Embryonic facial prominence (tissue), 1 donor: Measurements from ENCODE around the gene INF2.
"Not testable (repeated sequence)": the region's sequence is repeated elsewhere in the genome, so short reads cannot be mapped to it uniquely, and the experiment has no call there.

Source experiments
- DNase-seq: peaks from one replicate; pipeline ENCODE4 v3.0.0-alpha.2; 2016; ENCODE audit errors: extremely low spot score

INF2 gene

DNA sequence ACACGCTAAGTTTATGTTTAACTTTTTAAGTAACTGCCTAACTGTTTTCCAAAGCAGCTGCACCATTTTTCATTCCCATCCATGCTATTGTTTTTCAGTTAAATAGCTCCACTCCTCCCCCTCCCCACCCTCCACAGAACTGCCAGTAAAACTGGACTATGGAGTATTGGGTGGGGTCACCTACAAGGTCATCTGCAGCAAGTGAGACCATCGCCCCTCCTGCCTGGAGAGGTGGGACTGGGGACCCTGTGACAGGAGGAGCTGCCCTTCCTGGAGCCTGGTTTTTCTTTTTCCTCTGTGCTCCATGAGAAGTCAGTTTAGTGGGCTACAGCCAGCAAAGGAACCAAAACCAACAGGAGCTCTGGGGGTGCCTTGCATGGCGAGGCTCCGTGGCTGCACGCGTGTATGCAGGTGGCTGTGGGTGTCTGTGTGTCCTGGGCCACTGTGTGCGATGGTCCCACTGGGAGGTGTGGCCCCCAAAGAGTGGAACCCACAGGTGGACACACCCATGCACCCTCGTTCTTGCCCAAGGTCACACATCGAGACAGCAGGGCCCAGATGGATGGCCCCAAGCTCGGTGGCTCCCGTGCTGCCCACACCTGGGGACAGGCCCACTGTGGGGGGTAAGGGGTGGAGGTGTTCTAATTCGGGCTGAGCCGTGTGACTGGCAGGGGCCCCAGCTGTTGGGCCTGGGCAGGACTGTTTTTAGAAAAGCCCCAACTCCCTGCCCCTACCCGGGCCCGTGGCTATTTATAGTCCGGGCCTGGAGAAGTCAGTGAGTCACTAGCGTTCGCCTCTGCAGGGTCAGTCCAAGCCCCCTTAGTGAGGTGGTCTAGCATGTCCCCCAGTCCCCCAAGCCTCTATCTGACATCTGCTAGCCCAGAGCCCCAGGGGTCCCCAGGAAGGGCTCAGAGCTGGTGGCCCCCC is 32.4 kb downstream of the INF2 start:
- no peak for DNase-seq

DNA sequence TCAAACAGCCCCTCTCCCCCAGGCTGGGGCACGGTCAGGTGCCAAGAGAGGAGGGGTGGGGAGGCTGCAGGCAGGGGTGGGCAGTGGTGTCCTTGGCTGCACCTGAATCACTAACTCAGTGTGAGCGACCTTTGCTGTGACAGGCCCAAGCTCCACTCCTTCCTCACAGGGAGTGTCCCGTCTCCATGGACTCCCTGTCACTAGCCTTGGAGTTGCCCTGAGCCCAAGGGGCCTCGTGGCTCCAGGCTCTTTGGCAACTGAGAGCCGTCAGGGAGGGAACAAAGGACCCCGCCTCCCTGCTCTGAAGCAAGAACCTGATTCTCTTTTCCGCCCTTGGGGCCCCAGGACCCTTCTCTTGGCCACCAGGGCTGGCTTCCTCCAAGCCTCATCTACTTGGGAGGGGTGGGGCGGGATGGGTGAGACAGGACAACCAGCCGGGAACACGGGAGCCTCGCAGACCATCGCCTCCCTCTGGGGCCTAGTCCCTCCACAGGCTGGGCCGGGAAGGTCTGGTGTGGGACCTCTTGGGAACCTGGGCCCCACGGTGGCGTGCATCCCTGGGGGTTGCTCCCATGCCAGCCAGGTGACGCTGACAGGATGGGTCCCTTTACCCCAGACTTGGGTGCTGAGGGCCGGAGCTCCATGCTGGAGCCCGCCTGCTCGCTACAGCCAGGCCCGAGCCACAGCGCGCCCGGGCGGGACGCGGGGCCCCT is 33.7 kb downstream of the INF2 start:
- no peak for DNase-seq

DNA sequence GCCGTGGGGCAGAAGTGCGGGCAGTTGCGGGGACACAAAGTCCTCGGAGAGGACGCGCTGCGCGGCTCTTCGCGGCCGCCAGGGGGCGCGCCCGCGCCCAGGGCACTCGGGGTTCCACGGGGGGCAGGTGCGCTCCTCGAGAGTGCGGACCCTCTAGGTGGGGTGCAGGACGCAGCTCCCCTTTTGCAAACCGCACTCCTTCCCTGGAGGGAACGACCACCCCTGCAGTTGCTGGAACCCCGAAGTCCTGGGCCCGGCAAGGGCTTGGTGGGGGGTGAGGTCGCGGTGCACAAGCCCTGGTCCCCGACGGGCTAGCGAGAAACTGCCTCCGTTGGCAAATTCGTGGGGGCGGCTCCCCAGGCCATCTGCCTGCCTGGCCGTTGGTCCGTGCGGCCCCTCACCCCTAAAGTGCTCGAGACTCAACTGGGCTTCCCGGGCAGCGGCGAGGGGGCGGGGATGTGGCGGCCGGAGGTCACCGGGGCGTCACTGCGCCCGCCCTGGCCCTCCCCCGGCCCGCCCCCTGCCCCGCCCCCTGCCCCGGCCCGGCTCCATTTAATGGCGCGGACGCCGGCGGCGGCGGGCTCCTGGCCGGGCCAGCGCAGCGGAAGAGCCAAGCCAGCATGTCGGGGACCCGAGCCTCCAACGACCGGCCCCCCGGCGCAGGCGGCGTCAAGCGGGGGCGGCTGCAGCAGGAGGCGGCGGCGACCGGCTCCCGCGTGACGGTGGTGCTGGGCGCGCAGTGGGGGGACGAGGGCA is 34.4 kb downstream of the INF2 start, which contains the start of gene ADSS1:
Gene ADSS1 (plus strand): TSS at position 579 of the 756 bp plus-strand sequence. CDS start 42 bp downstream, at position 621.
- no peak for DNase-seq

DNA sequence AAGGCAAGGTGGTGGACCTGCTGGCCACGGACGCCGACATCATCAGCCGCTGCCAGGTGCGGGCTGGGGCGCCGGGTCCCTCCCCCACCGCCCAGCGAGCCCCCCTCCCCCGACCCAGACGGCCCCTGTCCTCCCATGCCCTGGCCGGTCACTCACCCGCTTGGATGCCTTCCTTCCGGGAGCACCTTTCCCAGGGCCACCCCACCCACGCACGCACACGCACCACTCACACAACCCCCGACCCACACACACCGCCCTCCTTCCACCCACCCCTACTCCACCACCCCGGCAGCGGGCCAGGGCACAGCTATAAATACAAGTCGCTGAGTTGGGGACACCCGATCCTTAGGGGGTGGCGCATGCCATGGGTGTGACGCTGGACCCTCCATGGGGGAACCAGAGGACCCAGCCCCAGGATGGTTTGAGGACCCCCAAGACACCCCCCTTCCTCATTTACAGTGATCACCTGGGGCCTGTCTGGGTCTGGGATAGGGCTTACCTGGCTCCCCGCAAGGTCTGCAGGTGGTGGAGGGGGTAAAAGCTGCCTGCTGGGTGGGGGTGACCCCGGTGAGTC is 35.1 kb downstream of the INF2 start:
- DNase-seq = no peak

DNA sequence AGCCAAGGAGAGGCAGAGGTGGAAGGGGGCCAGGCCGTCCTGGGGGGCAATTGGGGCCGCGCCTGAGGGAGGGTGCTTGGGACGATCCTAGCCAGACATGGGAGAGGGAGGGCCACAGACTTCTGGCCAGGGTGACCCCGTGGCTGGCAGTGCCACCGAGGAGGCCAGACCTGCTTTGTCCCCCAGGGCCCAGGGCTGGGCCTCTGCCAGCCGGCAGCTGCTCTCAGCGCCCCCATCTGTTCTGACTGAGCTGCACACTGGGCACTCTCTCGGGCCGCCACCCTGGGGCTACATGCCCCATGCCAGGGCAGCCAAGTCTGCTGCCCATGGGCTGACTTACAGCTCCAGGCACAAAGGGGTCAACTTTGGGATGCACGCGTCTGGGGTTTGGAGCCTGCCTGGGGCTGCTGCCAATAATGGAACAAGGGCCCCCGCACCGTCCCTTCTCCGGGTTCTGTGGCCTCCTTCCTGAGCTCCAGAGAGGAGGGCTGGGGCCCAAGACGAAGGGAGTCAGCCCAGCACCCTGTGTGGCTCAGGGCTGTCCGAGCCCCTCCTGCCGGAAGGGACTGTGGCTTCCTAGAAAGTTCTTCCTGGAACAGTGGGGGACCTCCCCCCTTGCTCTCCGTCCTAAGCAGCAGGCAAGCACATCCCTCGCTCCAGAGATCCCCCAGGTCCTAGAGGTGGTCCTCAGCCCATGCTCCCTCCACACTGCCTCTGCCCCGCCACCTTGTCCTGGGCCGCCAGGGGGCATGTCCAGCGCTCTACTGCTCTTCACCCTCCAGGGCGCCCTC is 35.8 kb downstream of the INF2 start:
- DNase-seq = no peak

DNA sequence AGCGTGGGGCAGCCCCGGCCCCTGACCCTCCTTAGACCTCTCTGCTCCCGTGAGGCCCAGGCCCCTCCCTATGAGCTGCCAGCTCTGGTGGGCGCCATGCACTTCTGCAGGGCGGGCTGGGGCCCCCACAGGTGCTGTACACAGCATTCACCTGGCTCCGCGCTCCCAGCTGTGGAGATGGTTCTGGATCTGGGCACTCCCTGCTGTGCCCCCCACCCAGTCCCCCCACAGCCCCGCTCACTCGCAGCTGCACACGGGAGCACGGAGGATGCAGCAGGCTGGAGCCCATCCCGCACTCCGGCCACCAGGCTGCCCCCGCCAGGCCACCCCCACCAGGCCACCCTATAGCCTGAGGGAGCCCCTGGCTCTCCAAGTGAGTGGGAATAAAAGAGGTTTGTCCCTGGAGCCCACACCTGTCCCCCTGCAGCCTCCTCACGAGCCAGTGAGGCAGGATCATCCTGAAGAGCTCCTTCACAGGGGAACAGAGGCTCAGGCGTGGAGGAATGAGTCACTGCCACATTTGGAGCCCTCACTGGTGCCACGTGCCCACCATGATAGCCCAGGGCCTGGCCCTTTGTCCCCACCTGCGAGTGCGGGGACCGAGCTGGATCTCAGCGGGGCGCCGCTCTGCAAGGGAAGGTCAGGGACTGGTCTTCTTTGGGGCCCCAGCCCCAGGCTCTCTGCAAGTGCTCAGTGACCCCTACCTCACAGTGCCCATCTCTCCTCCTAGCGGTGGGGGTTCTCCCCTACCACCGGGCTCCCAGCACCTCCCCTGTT is 36.5 kb downstream of the INF2 start:
- no peak for DNase-seq

DNA sequence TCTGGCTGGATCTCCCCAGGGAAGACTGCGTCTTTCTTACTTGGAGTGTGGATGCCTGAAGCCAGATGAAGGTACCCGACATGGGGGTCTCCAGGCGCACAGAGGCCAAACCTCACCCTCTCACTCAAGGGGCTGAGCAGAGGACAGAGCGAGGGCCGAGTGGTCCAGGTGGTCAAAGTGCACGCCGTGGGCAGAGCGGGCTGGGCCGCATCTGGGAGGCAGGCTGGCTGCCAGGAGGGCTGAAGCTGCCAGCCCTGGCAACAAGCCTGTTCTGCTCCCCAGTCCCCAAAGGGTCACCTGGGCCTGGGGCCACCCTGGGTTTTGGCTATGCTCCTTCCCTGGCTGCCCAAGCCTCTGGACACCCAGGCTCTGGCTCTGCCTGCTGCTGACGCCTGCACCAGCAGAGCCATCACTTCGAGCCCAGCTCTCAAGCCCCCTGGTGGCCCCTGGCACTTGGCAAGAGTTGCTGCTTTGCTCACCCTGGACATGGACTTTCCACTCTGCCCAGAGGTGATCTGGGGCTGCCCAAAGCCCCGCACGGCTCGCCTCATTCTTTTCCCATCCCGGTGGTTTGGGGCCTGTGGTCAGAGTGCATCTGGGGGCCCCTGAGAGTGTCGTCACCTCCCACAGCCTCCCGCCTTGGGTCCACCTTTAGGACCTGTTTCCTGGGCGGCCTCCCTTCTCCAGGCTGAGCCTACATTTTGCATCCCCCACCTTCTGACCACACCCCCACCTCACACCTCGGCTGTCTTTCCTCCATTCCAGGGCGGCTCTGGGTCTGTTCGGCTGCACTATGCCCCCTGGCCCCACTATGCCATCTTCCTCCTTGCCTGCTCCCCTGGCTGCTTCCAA is 37.4 kb downstream of the INF2 start:
- DNase-seq = no peak

DNA sequence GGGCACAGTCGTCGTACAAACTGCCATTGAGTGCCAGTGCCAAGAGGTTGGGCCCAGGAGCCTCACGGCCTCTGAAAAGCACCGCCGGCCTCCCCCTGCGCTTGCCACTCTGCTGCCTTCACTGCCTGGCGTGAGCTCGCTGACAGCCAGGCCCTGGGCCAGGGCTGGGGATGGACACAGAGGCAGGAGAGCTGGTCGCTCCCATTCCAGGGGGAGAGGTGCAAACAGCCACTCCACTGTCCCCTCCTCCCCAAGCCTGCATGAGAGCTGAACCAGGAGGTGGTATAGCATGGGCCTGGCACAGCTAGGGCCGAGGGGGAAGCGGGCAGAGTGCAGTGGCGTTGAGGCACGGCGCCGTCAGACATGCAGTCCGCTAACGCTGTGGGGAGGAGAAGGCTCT is 39.2 kb downstream of the INF2 start:
- no peak for DNase-seq

DNA sequence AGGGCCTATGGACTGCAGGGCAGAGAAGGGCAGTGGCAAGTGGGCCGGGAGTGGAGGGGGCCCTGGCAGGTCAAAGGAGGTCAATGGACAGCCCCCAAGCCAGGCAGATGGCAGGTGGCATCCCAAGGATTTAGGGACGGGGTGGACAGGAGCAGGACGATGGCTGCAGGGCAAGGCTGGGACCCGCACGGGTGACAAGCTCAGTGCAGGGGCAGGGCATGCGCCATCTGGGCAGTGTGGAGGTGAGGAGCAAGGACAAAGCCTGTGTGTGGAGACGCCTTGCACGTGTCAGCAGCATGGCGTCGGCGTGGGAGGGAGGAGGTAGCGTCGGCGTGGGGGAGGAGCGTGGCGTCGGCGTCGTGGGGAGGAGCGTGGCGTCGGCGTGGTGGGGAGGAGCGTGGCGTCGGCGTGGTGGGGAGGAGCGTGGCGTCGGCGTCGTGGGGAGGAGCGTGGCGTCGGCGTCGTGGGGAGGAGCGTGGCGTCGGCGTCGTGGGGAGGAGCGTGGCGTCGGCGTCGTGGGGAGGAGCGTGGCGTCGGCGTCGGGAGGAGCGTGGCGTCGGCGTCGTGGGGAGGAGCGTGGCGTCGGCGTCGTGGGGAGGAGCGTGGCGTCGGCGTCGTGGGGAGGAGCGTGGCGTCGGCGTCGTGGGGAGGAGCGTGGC is 39.9 kb downstream of the INF2 start:
- DNase-seq = not testable (repeated sequence)

DNA sequence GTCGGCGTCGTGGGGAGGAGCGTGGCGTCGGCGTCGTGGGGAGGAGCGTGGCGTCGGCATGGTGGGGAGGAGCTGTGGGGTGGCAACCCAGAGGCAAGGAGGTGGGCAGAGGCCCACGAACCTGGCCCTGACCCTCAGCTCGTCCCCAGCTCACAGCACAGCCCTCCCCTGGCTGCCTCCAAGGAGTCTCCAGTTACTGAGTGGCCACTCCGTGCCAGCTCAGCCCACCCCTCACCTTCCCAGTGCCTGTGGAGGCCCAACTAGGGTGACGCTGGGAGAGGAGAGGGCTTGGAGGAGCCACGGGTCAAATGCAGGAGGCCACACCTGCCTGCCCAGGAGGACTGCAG is 40.4 kb downstream of the INF2 start:
- DNase-seq = no peak

DNA sequence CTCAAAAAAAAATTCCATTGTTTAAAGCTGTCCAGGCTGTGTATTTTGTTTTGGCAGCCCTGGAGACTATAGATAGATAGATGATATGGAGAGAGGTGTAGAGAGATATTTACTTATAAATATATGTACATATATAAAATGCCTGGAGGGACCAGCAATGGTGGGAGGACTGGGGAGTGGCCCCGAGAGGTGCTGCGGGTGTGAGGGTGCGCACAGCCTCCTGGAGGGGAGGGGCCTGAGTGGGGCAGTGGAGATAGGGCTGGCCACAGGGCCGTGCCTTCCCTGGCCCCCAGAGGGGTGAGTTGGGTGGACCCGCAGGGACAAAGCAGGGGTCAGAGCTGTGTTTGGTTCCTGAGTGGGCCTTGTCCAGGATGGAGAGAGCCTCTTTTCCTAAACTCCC is 41.1 kb downstream of the INF2 start:
- no peak for DNase-seq

DNA sequence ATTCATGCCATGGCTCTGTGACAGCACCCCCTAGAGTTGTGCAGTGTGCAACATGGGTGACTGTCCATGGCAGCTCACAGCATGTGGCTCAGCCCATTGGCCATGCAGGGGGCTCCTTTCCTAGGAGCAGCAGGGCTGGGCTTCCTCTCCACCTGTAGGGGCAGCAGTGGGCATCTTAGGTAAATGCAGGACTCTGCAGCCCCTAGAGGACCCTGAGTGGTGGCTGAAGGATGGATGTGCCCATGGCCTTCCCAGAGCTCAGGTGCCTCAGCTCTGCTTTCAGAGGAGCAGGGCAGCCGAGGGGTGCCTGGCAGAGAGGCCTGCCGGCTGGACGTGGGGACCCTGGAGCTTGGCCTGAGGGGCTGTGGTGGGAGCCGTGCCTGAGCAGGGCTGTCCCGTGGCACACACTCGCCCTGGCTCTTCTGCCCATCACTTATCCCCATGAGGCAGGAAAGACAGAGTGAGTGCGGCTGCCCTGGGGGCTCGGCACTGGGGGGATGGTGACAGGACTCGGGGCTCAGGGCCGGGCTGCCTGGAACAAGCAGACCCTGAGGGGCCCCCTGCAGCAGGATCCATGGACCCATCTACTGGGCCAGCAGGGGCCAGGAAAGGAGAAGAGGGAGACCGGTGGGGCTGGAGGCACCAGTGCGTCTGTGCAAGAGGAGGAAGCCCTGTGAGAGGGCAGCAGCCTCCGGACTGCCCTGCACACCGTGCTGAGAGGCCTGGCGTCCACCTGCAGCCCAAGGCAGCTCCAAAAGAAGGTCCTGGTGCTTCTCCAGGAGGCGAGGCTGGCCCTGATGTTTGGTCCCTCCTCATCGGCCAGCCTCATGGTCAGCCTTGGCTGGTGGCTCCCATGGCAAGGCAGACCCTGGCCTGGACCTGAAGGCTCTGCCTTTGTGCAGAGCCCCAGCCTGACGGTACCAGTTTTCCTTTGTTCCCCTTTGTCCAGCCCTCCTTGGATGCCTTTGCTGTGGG is 42.2 kb downstream of the INF2 start:
- no peak for DNase-seq

DNA sequence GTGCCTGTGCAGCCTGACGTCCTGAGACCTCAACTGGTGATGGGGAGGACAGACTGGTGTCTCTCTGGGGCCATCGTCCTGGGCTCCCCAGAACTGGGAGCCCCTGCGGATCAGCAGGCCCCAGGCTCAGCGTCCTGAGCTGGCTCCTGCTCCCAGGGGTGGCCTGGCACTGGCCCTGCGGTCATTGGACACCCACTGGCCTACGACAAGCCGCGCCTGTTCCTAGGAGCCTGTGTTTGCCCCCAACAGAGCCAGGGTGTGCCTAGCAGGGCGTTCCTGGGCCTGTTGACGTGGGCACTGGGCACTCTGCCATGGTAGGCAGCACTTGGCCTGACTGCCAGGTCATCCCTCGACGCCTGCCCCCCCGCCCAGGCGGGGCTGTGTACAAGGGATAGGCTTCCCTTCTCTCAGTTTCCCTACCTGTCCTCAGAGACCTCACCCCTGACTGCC is 43.0 kb downstream of the INF2 start:
- DNase-seq = no peak

DNA sequence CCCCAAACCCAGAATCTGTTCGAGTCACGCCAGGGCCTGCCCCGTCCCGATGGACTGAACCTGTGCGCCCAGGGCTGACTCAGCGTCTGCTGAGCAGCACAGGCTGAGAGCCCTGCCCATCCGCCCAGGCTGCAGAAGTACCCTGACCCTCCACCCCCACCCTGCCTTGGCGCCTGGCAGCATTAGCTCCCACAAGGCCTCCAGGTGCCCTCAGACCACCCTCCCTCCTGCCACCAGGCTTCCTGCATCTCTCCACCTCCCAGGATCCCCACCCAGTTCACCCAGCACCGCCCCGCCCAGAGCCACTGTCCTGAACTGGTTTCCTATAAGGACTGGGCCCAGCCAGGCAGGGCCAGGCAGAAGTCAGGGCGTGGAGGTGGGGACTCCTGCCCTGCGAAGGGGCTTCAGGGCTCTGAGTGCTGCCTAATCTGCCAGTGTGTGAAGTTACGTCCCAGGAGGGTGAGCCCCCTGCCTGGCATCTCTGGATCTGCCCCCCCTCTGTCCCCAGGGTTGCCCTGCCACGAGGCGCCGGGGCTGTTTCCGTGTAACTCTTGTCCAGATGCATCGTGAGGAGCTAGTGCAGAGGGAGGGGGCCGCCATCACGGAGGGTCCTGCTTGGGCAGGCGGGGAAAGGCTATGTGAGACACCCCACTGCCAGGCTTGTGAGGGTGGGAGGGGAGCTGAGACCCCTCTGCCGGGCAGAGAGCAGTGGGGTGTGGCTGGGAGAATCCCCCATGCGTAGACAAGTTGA is 43.7 kb downstream of the INF2 start:
- no peak for DNase-seq

DNA sequence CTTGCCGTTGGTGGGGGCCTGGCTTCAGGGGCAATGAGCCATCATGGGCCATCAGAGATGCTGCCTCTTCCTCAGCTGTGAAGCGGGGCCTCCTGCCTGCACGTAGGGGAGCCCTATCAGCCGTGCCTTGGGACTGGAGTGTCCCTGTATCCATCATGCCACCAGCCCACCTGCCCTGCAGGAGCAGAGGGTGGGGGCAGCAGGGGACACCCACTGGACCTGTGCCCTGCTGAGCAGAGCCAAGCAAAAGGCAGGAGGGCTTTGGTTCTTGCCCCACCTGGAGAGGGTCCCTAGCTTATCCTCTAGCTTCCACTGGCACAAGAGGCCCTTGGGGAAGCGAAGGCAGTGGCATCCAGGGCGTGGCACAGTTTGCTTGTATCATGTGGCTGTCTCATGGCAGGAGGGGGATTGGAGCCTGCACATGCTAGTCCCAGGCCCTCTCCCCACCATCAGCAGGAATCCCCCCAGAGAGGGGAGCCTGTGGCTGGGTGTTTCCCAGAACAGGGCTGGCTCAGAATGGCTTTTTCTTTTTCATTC is 44.7 kb downstream of the INF2 start:
- no peak for DNase-seq

DNA sequence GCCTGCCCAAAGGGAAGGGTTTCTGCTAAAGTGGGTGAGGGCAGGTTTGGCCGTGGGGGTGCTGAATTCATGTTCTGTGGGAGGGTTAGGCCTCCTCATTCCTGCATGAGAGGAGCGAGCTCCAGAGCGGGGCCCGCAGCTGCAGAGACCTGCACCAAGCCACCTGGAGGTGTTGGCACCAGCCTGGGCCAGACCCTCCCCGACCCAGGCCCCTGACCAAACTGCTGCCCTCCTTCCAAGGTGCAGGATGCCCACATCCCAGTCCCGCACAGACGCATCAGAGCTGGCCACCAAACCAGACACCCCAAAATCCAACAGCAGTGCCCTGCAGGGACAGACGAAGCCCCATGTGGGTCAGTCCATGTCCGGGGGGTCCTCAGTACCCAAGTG is 45.2 kb downstream of the INF2 start:
- DNase-seq = no peak
